A673 (cell line): ENCODE data around the gene TFAP2E.

Experiments used
- CTCF ChIP-seq: fragments of 300-800, 200-600 bp; sonication (generic); conservative IDR thresholded peaks from 2 replicates; pipeline ENCODE4 v1.5.1; 2017; ENCODE audit warnings: low read depth, mild to moderate bottlenecking, antibody characterized with exemption, low read length, moderate library complexity, mixed read lengths
- EZH2 ChIP-seq: fragments of 200-600 bp; sonication (generic); IDR thresholded peaks from 2 replicates; pipeline ENCODE4 v1.6.1; 2017; ENCODE audit warnings: borderline replicate concordance, low read depth, mild to moderate bottlenecking, mixed read lengths, antibody characterized with exemption, low read length; ENCODE audit not compliant: poor library complexity, severe bottlenecking

- TF ChIP-seq EZH2, result no peak
- no peak for TF ChIP-seq CTCF
These were observed 49.0 kb upstream of the TFAP2E start for GRCh38 chr1:35524106-35524505.
